HG03354 (cell line): ENCODE data around the gene S100A9.
"Not testable (repeated sequence)": the region's sequence is repeated elsewhere in the genome, so short reads cannot be mapped to it uniquely, and the experiment has no call there.

Experiments
- ATAC-seq: cut with Tn5 transposase; IDR thresholded peaks from one replicate; pipeline ENCODE4 v1.9.1; 2021; ENCODE audit warnings: mild to moderate bottlenecking; ENCODE audit not compliant: unreplicated experiment, poor library complexity, severe bottlenecking

The S100A9 gene

GRCh38 chr1:153357853-153358690, at the start of gene S100A9:
Gene S100A9 (plus strand): TSS chr1:153357854. CDS start chr1:153358284, 430 bp downstream.
- no peak for ATAC-seq

GRCh38 chr1:153308540-153308939, 49.1 kb upstream of the S100A9 start:
- ATAC-seq, result no peak

GRCh38 chr1:153309441-153309840, 48.2 kb upstream of the S100A9 start:
- ATAC-seq, result no peak

GRCh38 chr1:153310526-153310925, 47.1 kb upstream of the S100A9 start:
- ATAC-seq, result no peak

GRCh38 chr1:153312570-153313186, 45.0 kb upstream of the S100A9 start, which contains the start of gene PGLYRP3:
Gene PGLYRP3 (minus strand): TSS chr1:153312952. CDS start chr1:153310665, 2,287 bp downstream.
- ATAC-seq, result no peak

- ATAC-seq, result no peak
Measured at GRCh38 chr1:153313288-153313687, 44.4 kb upstream of the S100A9 start.

- ATAC-seq, result not testable (repeated sequence)
Measured at GRCh38 chr1:153314388-153314787, 43.3 kb upstream of the S100A9 start.

- not testable (repeated sequence) for ATAC-seq
Measured at GRCh38 chr1:153316013-153316412, 41.6 kb upstream of the S100A9 start.

GRCh38 chr1:153318145-153318544, 39.5 kb upstream of the S100A9 start:
- not testable (repeated sequence) for ATAC-seq

GRCh38 chr1:153322568-153322967, 35.1 kb upstream of the S100A9 start:
- ATAC-seq, result no peak

- no peak for ATAC-seq
Measured at GRCh38 chr1:153324912-153325311, 32.7 kb upstream of the S100A9 start.

- ATAC-seq, result no peak
Measured at GRCh38 chr1:153333902-153334301, 23.8 kb upstream of the S100A9 start.

- ATAC-seq, result no peak
Measured at GRCh38 chr1:153336650-153337049, 21.0 kb upstream of the S100A9 start.

GRCh38 chr1:153337980-153338853, 19.4 kb upstream of the S100A9 start:
- ATAC-seq, result no peak

- no peak for ATAC-seq
Measured at GRCh38 chr1:153339802-153340201, 17.9 kb upstream of the S100A9 start.

- no peak for ATAC-seq
Measured at GRCh38 chr1:153340356-153340755, 17.3 kb upstream of the S100A9 start.

GRCh38 chr1:153341431-153341934, 16.2 kb upstream of the S100A9 start:
- ATAC-seq, result no peak

GRCh38 chr1:153342178-153342577, 15.5 kb upstream of the S100A9 start:
- no peak for ATAC-seq

- no peak for ATAC-seq
Measured at GRCh38 chr1:153343040-153343681, 14.5 kb upstream of the S100A9 start.
